Measurements from ENCODE around the gene HOMER1.

- TF ChIP-seq POLR2AphosphoS5 (IDR thresholded peaks at IDR 0.05; ENCODE audit: insufficient read depth in 1 of 2, low read depth in 1 of 2), result no peak
- no peak for TF ChIP-seq POLR2A (IDR thresholded peaks at IDR 0.05)
Observed at GRCh38 chr5:79505138-79505537, 8.8 kb downstream of the HOMER1 start.

Measured in vagina (tissue), 2 donors.